ENCODE results near the gene DPEP2. TPM values are rescaled to one million over a fixed set of nuclear protein-coding genes. Genes with fewer than 3 reads are reported as not detected.

The DPEP2 gene
- total and polyA plus RNA-seq, 2 of the 4 experiments (the other 2 are of a cell fraction), result not detected

DNA sequence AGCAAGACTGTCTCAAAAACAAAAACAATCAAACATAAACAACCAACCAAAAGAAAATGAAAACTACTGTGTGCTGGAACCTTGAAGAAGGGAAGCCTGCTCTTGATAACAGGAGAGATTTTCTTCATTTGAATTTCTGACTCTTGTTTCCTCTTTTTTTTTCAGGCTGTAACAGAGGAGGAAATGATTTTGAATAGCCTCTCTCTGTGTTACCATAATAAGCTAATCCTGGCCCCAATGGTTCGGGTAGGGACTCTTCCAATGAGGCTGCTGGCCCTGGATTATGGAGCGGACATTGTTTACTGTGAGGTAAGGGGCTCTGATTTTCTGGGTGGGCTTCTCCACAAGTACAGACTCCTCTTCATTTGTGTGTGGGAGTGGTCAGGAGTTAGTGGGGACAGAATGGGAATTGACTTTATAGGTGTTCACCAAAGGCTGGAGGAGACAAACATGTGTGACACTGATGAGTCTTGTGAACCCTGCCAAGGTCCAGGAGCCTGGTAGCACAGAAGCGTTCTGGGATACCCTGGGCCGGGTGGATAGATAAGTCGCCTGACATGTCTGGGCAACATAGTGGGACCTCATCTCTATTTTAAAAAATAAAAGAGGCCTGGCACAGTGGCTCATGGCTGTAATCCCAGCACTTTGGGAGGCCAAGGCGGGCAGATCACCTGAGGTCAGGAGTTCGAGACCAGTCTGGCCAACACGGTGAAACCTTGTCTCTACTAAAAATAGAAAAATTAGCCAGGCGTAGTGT, 38.7 kb upstream of the DPEP2 start:
- H3K4me2 ChIP-seq (ENCODE audit: low read depth, low read length), result no peak overlapping the region
- no peaks in the 10 kb centered on the region for H3K4me1 ChIP-seq (ENCODE audit: control insufficient read depth, insufficient read depth, low read length)
- H3K79me1 ChIP-seq (ENCODE audit: low read depth in 1 of 2, low read length in 2 of 2), result 0 out of 4 replicates have a peak, but pooled peaks cover 0 to 2% of the 10 kb centered on the region in 2 experiments
- H4K8ac ChIP-seq (ENCODE audit: low read depth in 2 of 2, low read length in 2 of 2), result no peak overlapping the region
- no peak overlapping the region for H2BK15ac ChIP-seq (ENCODE audit: low read depth, low read length)
- H3K27me3 ChIP-seq (ENCODE audit: control insufficient read depth, insufficient read depth, low read length), result no peaks in the 10 kb centered on the region
- H3K4ac ChIP-seq (ENCODE audit: low read depth, low read length), result no peak overlapping the region
- BruUV-seq (replicated peaks), result no TSS peak
- dilution Hi-C loops (cut with HindIII; ENCODE audit: low sequenced_read_pairs, unreplicated experiment) (no loop called here), in situ Hi-C loops (cut with MboI; ENCODE audit: low sequenced_read_pairs) (no loop called here), intact Hi-C loops (cut with micrococcal nuclease) (loop anchor here (10.0 kb wide), 1 partner anchor 363 kb away; no protein-coding TSS in a partner anchor)
- no peak overlapping the region for H3K18ac ChIP-seq (ENCODE audit: low read depth, low read length)
- H3K4me3 ChIP-seq (ENCODE audit: insufficient read depth, low read depth, low read length), result no peak overlapping the region
- H3K56ac ChIP-seq (ENCODE audit: extremely low read depth, insufficient read depth, low read length), result no peak overlapping the region
- no peaks in the 10 kb centered on the region for H3K9me1 ChIP-seq (ENCODE audit: insufficient read depth, low read length)
- no peak overlapping the region for H3K23ac ChIP-seq (ENCODE audit: low read depth, low read length)
- H4K91ac ChIP-seq (ENCODE audit: insufficient read depth, low read depth, low read length), result no peak overlapping the region
- no peaks in the 10 kb centered on the region for H3K9me3 ChIP-seq (ENCODE audit: control insufficient read depth, insufficient read depth, low read length)
- no peak for ATAC-seq (ENCODE audit: low read depth)
- H3K14ac ChIP-seq (replicated peaks; ENCODE audit: low read depth, low read length), result no peak overlapping the region
- ChIA-PET CTCF (interaction anchor here (1.0 kb wide), 1 partner anchor 517 kb away, joined by 3 read pairs; no protein-coding TSS in a partner anchor), POLR2A (ENCODE audit: unreplicated experiment) (interaction anchor here (0.6 kb wide), 1 partner anchor 11 kb away, joined by 8 read pairs; no protein-coding TSS in a partner anchor)
- no peak overlapping the region for H2BK5ac ChIP-seq (ENCODE audit: low read depth, low read length, poor library complexity, severe bottlenecking)
- TF ChIP-seq MAZ (IDR thresholded peaks at IDR 0.05; ENCODE audit: borderline replicate concordance, low read depth, low read length) (no peak), POLR2A (IDR thresholded peaks at IDR 0.05; ENCODE audit: low read depth, low read length) (no peak)
- no peak overlapping the region for H4K5ac ChIP-seq (ENCODE audit: low read depth, low read length)
- DNase-seq, result no peak
- 100% methylated on average over 1 of the region's 9 CpGs; no CpG with 5 or more reads in 1 of the 2 experiments for WGBS, 2 experiments (ENCODE audit: extremely low coverage in 2 of 2, insufficient read length in 1 of 2)
- H4K20me1 ChIP-seq (ENCODE audit: insufficient read depth, low read length), result no peaks in the 10 kb centered on the region
- no peak overlapping the region for H3K27ac ChIP-seq (ENCODE audit: insufficient read depth, low read length)
- peaks cover 12% of the 10 kb centered on the region for H3K36me3 ChIP-seq (ENCODE audit: control insufficient read depth, insufficient read depth, low read length)
- H2AFZ ChIP-seq (replicated peaks; ENCODE audit: low read length, poor library complexity), result no peak overlapping the region
- H2BK20ac ChIP-seq (ENCODE audit: low read depth, low read length), result no peak overlapping the region
- no peak overlapping the region for H2AK9ac ChIP-seq (replicated peaks; ENCODE audit: low read depth, low read length, poor library complexity)
- no peak overlapping the region for H2AK5ac ChIP-seq (ENCODE audit: low read depth, low read length)
- H2BK120ac ChIP-seq (ENCODE audit: low read depth, low read length), result no peak overlapping the region
- no peak overlapping the region for H3K9ac ChIP-seq (ENCODE audit: low read depth, low read length)

Data from IMR-90 (cell line).